ENCODE measurements around the gene MSANTD4. TPM values are rescaled to one million over a fixed set of nuclear protein-coding genes. Genes with fewer than 3 reads are reported as not detected.
"Not testable (repeated sequence)": the region's sequence is repeated elsewhere in the genome, so short reads cannot be mapped to it uniquely, and the experiment has no call there.

The MSANTD4 gene
- polyA plus RNA-seq, 1 experiment: 6.5 TPM

DNA sequence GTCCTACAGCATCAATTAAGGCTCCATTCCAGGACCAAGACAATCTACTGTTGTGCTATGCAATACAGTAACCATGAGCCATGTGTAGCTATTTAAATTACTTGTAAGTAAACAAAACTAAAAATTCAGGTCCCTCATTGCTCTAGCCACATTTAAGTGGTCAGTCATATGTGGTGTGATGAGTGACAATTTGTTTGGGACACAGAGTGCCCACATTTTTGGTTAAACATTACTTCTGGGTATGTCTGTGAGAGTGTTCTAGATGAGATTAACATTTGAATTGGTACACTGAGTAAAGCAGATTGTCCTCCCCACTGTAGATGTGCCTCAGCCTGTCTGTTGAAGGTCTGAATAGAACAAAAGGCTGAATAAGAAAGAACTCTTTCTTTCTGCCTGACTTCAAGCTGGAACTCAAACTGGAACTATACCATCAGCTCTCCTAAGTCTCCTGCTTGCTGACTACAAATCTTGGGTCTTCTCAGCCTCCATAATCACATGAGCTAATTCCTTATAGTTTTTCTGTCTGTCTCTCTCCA lies 39.3 kb upstream of the MSANTD4 start:
- POLR2A ChIA-PET: no interaction called here
- Histone ChIP-seq H3K4me3 (ENCODE audit: low read depth, low read length) (no peak overlapping the region), H3K27me3 (ENCODE audit: control insufficient read depth, insufficient read depth, low read length) (no peaks in the 10 kb centered on the region), H3K36me3 (ENCODE audit: control insufficient read depth, insufficient read depth, low read length) (no peaks in the 10 kb centered on the region)
- DNase-seq (ENCODE audit: low read depth): no peak
- CTCF ChIA-PET: interaction anchor here (1.5 kb wide), 1 partner anchor 16 kb away, joined by 4 read pairs; the partner anchor contains the start of genes AASDHPPT and KBTBD3
- TF ChIP-seq, protein P1, sequence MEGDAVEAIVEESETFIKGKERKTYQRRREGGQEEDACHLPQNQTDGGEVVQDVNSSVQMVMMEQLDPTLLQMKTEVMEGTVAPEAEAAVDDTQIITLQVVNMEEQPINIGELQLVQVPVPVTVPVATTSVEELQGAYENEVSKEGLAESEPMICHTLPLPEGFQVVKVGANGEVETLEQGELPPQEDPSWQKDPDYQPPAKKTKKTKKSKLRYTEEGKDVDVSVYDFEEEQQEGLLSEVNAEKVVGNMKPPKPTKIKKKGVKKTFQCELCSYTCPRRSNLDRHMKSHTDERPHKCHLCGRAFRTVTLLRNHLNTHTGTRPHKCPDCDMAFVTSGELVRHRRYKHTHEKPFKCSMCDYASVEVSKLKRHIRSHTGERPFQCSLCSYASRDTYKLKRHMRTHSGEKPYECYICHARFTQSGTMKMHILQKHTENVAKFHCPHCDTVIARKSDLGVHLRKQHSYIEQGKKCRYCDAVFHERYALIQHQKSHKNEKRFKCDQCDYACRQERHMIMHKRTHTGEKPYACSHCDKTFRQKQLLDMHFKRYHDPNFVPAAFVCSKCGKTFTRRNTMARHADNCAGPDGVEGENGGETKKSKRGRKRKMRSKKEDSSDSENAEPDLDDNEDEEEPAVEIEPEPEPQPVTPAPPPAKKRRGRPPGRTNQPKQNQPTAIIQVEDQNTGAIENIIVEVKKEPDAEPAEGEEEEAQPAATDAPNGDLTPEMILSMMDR (IDR thresholded peaks at IDR 0.05; ENCODE audit: insufficient read depth, low read depth, low read length): no peak

DNA sequence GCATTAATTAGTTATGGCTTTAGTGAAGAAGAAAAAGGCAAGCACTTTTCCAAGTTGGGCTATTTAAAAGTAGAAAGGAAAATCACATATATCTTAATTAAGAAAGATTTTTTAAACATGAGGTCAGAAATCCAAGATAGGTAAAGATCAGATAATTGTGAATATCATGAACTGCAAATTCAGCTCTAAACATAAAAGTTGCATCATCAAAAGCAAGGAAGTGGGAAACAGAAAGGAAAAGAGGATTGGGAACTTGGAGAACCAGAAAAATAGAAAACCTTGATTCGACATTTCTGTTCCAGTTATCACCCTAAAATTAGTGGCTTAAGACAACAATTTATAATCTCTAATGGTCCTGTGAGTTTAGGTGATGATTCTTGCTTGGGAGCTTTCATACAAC lies 37.6 kb upstream of the MSANTD4 start:
- POLR2A ChIA-PET: no interaction called here
- Histone ChIP-seq H3K4me3 (ENCODE audit: low read depth, low read length) (no peak overlapping the region), H3K36me3 (ENCODE audit: control insufficient read depth, insufficient read depth, low read length) (no peaks in the 10 kb centered on the region), H3K27me3 (ENCODE audit: control insufficient read depth, insufficient read depth, low read length) (no peaks in the 10 kb centered on the region)
- TF ChIP-seq, protein P1 (IDR thresholded peaks at IDR 0.05; ENCODE audit: insufficient read depth, low read depth, low read length): no peak
- CTCF ChIA-PET: no interaction called here
- no peak for DNase-seq (ENCODE audit: low read depth)

DNA sequence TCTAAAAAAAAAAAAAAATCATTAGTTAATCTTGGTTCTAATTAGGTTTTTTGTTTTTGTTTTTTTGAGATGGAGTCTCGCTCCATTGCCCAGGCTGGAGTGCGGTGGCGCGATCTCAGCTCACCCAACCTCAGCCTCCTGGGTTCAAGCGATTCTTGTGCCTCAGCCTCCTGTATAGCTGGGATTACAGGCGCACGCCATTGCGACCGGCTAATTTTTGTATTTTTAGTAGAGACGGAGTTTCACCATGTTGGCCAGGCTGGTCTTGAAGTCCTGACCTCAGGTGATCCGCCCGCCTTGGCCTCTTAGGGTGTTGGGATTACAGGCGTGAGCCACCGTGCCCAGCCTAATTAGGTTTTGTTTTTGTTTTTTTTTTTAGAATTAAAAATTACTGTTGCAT lies 36.3 kb upstream of the MSANTD4 start:
- H3K36me3 ChIP-seq (ENCODE audit: control insufficient read depth, insufficient read depth, low read length); DNase-seq (ENCODE audit: low read depth); POLR2A ChIA-PET; H3K27me3 ChIP-seq (ENCODE audit: control insufficient read depth, insufficient read depth, low read length); H3K4me3 ChIP-seq (ENCODE audit: low read depth, low read length); CTCF ChIA-PET: not testable (repeated sequence)

DNA sequence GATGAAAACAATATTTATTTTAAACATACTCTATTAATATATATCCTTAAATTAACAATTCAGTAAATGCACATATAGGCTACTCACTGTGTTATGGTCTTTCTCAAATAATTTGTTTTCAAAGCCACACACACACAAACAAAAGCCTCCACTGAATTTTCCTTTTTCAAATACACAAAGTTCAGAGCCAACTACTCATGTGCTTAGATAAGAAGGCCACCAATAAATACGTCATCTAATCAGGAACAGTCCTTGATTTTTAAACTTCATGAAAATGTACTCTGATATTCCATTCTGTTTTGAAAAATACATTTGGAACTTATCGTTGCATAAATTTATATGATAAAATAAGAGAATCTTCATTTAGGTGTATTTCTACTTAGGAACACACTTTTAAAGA lies 29.1 kb upstream of the MSANTD4 start:
- no peak for DNase-seq (ENCODE audit: low read depth)
- TF ChIP-seq, protein P1 (IDR thresholded peaks at IDR 0.05; ENCODE audit: insufficient read depth, low read depth, low read length): no peak
- ChIA-PET CTCF (no interaction called here), POLR2A (no interaction called here)
- no peaks in the 10 kb centered on the region for H3K27me3 ChIP-seq (ENCODE audit: control insufficient read depth, insufficient read depth, low read length)
- no peaks in the 10 kb centered on the region for H3K36me3 ChIP-seq (ENCODE audit: control insufficient read depth, insufficient read depth, low read length)
- no peak overlapping the region for H3K4me3 ChIP-seq (ENCODE audit: low read depth, low read length)

DNA sequence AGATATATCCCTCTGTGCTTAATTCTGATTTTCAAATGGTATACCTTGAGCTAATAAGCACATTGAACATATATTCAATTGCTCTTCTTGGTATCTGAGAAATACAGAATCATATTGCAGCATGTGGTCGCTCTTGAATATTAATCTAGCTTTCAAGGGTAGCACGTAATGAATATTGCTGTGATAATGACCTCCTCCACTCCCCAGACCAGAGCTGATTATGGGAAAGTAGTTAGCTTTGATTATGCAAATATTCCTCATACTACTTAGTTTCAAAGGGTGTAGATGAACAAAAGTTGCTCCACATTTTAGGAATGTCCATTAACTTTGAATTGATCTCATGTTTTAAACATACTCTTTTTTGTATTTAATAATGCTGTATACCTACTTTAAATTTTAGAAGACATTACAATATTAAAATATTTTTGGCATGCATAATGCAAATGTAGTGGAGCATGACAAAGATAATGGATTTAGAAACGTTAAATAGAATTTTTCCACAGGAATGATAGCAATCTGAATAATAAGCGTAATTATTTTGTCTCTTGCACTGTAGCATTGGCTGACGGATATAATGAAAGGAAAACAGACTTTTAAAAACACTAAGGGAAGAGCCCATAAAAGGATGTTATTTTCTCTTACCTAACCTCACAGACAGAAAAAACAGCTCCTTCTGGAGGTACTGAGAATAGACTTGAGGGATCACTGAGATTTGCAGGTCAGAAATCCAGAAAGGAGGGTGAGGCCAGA lies 27.9 kb upstream of the MSANTD4 start:
- TF ChIP-seq, protein P1 (IDR thresholded peaks at IDR 0.05; ENCODE audit: insufficient read depth, low read depth, low read length): no peak
- CTCF ChIA-PET: interaction anchor here (1.4 kb wide), 1 partner anchor 14 kb away, joined by 3 read pairs; no protein-coding TSS in a partner anchor
- no peak overlapping the region for H3K4me3 ChIP-seq (ENCODE audit: low read depth, low read length)
- no peaks in the 10 kb centered on the region for H3K36me3 ChIP-seq (ENCODE audit: control insufficient read depth, insufficient read depth, low read length)
- DNase-seq (ENCODE audit: low read depth): no peak
- no peaks in the 10 kb centered on the region for H3K27me3 ChIP-seq (ENCODE audit: control insufficient read depth, insufficient read depth, low read length)
- POLR2A ChIA-PET: no interaction called here

DNA sequence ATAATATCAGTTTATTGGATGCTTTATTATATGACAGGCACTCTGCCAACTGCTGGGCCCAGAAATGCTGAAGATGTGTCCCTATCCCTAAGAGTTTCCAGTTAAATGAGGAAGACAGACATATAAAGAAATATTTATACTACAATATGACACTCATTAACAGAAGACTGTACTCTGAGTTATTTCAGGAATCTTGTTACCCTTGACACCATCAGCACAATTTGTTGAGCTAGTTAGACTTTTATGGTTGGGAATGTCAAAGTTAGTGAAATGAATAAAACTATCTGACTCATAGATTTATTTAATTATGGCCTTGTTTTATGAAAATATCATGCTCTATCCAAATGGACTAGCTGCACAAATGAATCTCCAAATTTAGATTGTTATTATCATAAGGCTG lies 25.6 kb upstream of the MSANTD4 start:
- no peaks in the 10 kb centered on the region for H3K27me3 ChIP-seq (ENCODE audit: control insufficient read depth, insufficient read depth, low read length)
- DNase-seq (ENCODE audit: low read depth): no peak
- no peaks in the 10 kb centered on the region for H3K36me3 ChIP-seq (ENCODE audit: control insufficient read depth, insufficient read depth, low read length)
- TF ChIP-seq, protein P1 (IDR thresholded peaks at IDR 0.05; ENCODE audit: insufficient read depth, low read depth, low read length): no peak
- no peak overlapping the region for H3K4me3 ChIP-seq (ENCODE audit: low read depth, low read length)
- ChIA-PET POLR2A (no interaction called here), CTCF (no interaction called here)

All from BJ (cell line).